Liver (tissue), 9 donors: ENCODE measurements around the gene INSR. TPM values are rescaled to one million over a fixed set of nuclear protein-coding genes. Genes with fewer than 3 reads are reported as not detected.
A peak's percentile ranks its signal among the peaks of the same experiment; 100 is the strongest.

ENCODE experiments used
- DNase-seq: peaks from one replicate; pipeline ENCODE4 v3.0.0-alpha.2; 2017; ENCODE audit warnings: low spot score
- H3K27ac ChIP-seq, 2 donors: one replicate each; pipeline ENCODE4 v1.7.0; 2013; ENCODE audit warnings: inconsistent platforms in 2 of 2, low read length in 2 of 2, control low read depth in 1 of 2, low read depth in 1 of 2, mild to moderate bottlenecking in 1 of 2
- H3K27me3 ChIP-seq, 4 donors: one replicate each; pipeline versions ENCODE4 v1.6.1 to v1.7.0; 2013; ENCODE audit warnings: low read length in 3 of 4, inconsistent platforms in 1 of 4, mild to moderate bottlenecking in 1 of 4, moderate library complexity in 1 of 4; ENCODE audit not compliant: control insufficient read depth in 4 of 4, insufficient read depth in 4 of 4
- H3K36me3 ChIP-seq, 4 donors: one replicate each; pipeline versions ENCODE4 v1.6.1 to v1.7.0; 2013; ENCODE audit warnings: low read length in 3 of 4, mild to moderate bottlenecking in 3 of 4, low read depth in 1 of 4, moderate library complexity in 1 of 4; ENCODE audit not compliant: control insufficient read depth in 4 of 4, insufficient read depth in 3 of 4
- H3K4me1 ChIP-seq, 4 donors: one replicate each; pipeline versions ENCODE4 v1.6.1 to v1.7.0; 2013; ENCODE audit warnings: low read length in 3 of 4, mild to moderate bottlenecking in 3 of 4, moderate library complexity in 1 of 4; ENCODE audit not compliant: control insufficient read depth in 4 of 4, insufficient read depth in 4 of 4
- H3K4me3 ChIP-seq, 3 donors: one replicate each; pipeline versions ENCODE4 v1.6.1 to v1.7.0; 2013; ENCODE audit warnings: low read length in 3 of 3, control low read depth in 1 of 3, low read depth in 1 of 3, mild to moderate bottlenecking in 1 of 3
- H3K9ac ChIP-seq, 2 donors: one replicate each; pipeline ENCODE4 v1.7.0; 2013; ENCODE audit warnings: low read length in 2 of 2, mild to moderate bottlenecking in 2 of 2, moderate library complexity in 2 of 2, control low read depth in 1 of 2, low read depth in 1 of 2
- H3K9me3 ChIP-seq, 4 donors: one replicate each; pipeline versions ENCODE4 v1.6.1 to v1.7.0; 2013; ENCODE audit warnings: low read length in 3 of 4; ENCODE audit not compliant: control insufficient read depth in 4 of 4
- EGR1 ChIP-seq, 2 donors: IDR thresholded peaks; 2 replicates each; pipeline ENCODE4 v1.6.1; 2016 to 2018; ENCODE audit warnings: antibody characterized with exemption in 2 of 2, low read depth in 2 of 2
- FOXA1 ChIP-seq: IDR thresholded peaks from 2 replicates; pipeline ENCODE4 v1.6.1; 2016; ENCODE audit warnings: antibody characterized with exemption
- FOXA2 ChIP-seq: IDR thresholded peaks from 2 replicates; pipeline ENCODE4 v1.6.1; 2016; ENCODE audit warnings: antibody characterized with exemption
- GABPA ChIP-seq, 2 donors: IDR thresholded peaks in 1 of 2; conservative IDR thresholded peaks in 1 of 2; 2 replicates each; pipeline ENCODE4 v1.6.1; 2016; ENCODE audit warnings: antibody characterized with exemption in 2 of 2, mild to moderate bottlenecking in 1 of 2, moderate library complexity in 1 of 2
- HNF4A ChIP-seq, 2 donors: conservative IDR thresholded peaks; 2 replicates each; pipeline ENCODE4 v1.6.1; 2016; ENCODE audit warnings: antibody characterized with exemption in 2 of 2, mild to moderate bottlenecking in 2 of 2
- HNF4G ChIP-seq: IDR thresholded peaks from 2 replicates; pipeline ENCODE4 v1.6.1; 2016; ENCODE audit warnings: antibody characterized with exemption
- JUND ChIP-seq, 2 donors: IDR thresholded peaks; 2 replicates each; pipeline ENCODE4 v1.6.1; 2016; ENCODE audit warnings: antibody characterized with exemption in 2 of 2
- MAX ChIP-seq: IDR thresholded peaks from 2 replicates; pipeline ENCODE4 v1.6.1; 2016; ENCODE audit warnings: antibody characterized with exemption
- NR2F2 ChIP-seq: IDR thresholded peaks from 2 replicates; pipeline ENCODE4 v1.6.1; 2016; ENCODE audit warnings: antibody characterized with exemption
- RAD21 ChIP-seq, 2 donors: IDR thresholded peaks; 2 replicates each; pipeline ENCODE4 v1.6.1; 2016; ENCODE audit warnings: antibody characterized with exemption in 2 of 2, mild to moderate bottlenecking in 2 of 2
- RXRA ChIP-seq, 2 donors: IDR thresholded peaks; 2 replicates each; pipeline ENCODE4 v1.6.1; 2017 to 2018; ENCODE audit warnings: antibody characterized with exemption in 2 of 2, mild to moderate bottlenecking in 1 of 2
- SP1 ChIP-seq: IDR thresholded peaks from 2 replicates; pipeline ENCODE4 v1.6.1; 2018; ENCODE audit warnings: antibody characterized with exemption, mild to moderate bottlenecking
- YY1 ChIP-seq: IDR thresholded peaks from 2 replicates; pipeline ENCODE4 v1.6.1; 2016; ENCODE audit warnings: antibody characterized with exemption, mild to moderate bottlenecking
- WGBS: extraction: QIAGEN DNeasy Blood & Tissue Kit; methylation state at CpG from one replicate; pipeline ENCODE4 v1.1.7; 2013; 5-methylcytosine and 5-hydroxymethylcytosine counted together
- polyA plus RNA-seq, 2 donors: library from polyadenylated mRNA; stranded (reverse) in 1 of 2; unstranded in 1 of 2; fragments of 200-250 nt in 1 of 2; fragments of >200 nt in 1 of 2; fragmentation: Nextera tagmentation in 1 of 2; extraction: Ambion mirVana in 1 of 2; gene quantifications; one replicate each; pipeline versions ENCODE4 v1.2.1 to v1.2.3, GENCODE V29; 2013 to 2015
- total RNA-seq, 2 donors: library from RNA; depleted of rRNA; stranded (reverse); fragments of >200 nt; gene quantifications; one replicate each; pipeline ENCODE4 v1.2.3, GENCODE V29; 2014
- TF ChIP-seq, protein P1 (sequence below): fragments of 150-350 bp; IDR thresholded peaks from 2 replicates; pipeline ENCODE4 v1.5.1; 2017; ENCODE audit warnings: improper control_type of control experiment, low read depth, low read length; ENCODE audit not compliant: missing input control
- TF ChIP-seq, protein P2 (sequence below): IDR thresholded peaks from 2 replicates; pipeline ENCODE4 v1.6.1; 2016; ENCODE audit warnings: antibody characterized with exemption
- TF ChIP-seq, protein P3 (sequence below): IDR thresholded peaks from 2 replicates; pipeline ENCODE4 v1.6.1; 2016; ENCODE audit warnings: antibody characterized with exemption, mild to moderate bottlenecking
- donor health status: healthy.
- donor health status: healthy.
- donor health status: healthy.
- donor health status: healthy.
- donor health status: healthy.

Gene INSR
- total and polyA plus RNA-seq, 4 donors, result 16.5 to 97.5 (median 50.8) TPM

GRCh38 chr19:7292352-7292949, 1.8 kb downstream of the INSR start:
- no peaks in the 10 kb centered on the region for H3K9me3 ChIP-seq
- peak overlapping the region; percentile 58 to 97 (median 71) for H3K4me3 ChIP-seq
- peak overlapping the region; percentile 68 to 72 for H3K9ac ChIP-seq
- H3K4me1 ChIP-seq, result peaks cover 8 to 43% (median 32%) of the 10 kb centered on the region in 4 donors
- no peaks in the 10 kb centered on the region for H3K27me3 ChIP-seq
- TF ChIP-seq YY1, result no peak
- TF ChIP-seq RAD21 (IDR thresholded peaks at IDR 0.05), result no peak
- TF ChIP-seq, protein P1, sequence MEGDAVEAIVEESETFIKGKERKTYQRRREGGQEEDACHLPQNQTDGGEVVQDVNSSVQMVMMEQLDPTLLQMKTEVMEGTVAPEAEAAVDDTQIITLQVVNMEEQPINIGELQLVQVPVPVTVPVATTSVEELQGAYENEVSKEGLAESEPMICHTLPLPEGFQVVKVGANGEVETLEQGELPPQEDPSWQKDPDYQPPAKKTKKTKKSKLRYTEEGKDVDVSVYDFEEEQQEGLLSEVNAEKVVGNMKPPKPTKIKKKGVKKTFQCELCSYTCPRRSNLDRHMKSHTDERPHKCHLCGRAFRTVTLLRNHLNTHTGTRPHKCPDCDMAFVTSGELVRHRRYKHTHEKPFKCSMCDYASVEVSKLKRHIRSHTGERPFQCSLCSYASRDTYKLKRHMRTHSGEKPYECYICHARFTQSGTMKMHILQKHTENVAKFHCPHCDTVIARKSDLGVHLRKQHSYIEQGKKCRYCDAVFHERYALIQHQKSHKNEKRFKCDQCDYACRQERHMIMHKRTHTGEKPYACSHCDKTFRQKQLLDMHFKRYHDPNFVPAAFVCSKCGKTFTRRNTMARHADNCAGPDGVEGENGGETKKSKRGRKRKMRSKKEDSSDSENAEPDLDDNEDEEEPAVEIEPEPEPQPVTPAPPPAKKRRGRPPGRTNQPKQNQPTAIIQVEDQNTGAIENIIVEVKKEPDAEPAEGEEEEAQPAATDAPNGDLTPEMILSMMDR, result no peak
- no peak for TF ChIP-seq FOXA2
- no peak for TF ChIP-seq RXRA (IDR thresholded peaks at IDR 0.05)
- TF ChIP-seq, protein P2, sequence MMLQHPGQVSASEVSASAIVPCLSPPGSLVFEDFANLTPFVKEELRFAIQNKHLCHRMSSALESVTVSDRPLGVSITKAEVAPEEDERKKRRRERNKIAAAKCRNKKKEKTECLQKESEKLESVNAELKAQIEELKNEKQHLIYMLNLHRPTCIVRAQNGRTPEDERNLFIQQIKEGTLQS, result no peak
- TF ChIP-seq, protein P3, sequence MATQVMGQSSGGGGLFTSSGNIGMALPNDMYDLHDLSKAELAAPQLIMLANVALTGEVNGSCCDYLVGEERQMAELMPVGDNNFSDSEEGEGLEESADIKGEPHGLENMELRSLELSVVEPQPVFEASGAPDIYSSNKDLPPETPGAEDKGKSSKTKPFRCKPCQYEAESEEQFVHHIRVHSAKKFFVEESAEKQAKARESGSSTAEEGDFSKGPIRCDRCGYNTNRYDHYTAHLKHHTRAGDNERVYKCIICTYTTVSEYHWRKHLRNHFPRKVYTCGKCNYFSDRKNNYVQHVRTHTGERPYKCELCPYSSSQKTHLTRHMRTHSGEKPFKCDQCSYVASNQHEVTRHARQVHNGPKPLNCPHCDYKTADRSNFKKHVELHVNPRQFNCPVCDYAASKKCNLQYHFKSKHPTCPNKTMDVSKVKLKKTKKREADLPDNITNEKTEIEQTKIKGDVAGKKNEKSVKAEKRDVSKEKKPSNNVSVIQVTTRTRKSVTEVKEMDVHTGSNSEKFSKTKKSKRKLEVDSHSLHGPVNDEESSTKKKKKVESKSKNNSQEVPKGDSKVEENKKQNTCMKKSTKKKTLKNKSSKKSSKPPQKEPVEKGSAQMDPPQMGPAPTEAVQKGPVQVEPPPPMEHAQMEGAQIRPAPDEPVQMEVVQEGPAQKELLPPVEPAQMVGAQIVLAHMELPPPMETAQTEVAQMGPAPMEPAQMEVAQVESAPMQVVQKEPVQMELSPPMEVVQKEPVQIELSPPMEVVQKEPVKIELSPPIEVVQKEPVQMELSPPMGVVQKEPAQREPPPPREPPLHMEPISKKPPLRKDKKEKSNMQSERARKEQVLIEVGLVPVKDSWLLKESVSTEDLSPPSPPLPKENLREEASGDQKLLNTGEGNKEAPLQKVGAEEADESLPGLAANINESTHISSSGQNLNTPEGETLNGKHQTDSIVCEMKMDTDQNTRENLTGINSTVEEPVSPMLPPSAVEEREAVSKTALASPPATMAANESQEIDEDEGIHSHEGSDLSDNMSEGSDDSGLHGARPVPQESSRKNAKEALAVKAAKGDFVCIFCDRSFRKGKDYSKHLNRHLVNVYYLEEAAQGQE, result no peak
- TF ChIP-seq HNF4A (conservative IDR thresholded peaks at IDR 0.05), result no peak
- no peak for TF ChIP-seq SP1
- TF ChIP-seq EGR1 (IDR thresholded peaks at IDR 0.05; ENCODE audit: low read depth in 2 of 2), result no peak
- TF ChIP-seq FOXA1, result no peak
- TF ChIP-seq NR2F2, result no peak
- no peak for TF ChIP-seq JUND (IDR thresholded peaks at IDR 0.05)
- no peaks in the 10 kb centered on the region for H3K36me3 ChIP-seq
- H3K27ac ChIP-seq, result peak overlapping the region; percentile 95
- DNase-seq, result no peak
- WGBS, result 62% methylated on average over 12 of the region's 12 CpGs

GRCh38 chr19:7288977-7289376, 5.2 kb downstream of the INSR start:
- no peak for TF ChIP-seq SP1
- TF ChIP-seq, protein P3, result no peak
- no peak for TF ChIP-seq MAX
- no peak for TF ChIP-seq YY1
- no peak for TF ChIP-seq JUND (IDR thresholded peaks at IDR 0.05)
- no peak for TF ChIP-seq NR2F2
- no peak for TF ChIP-seq GABPA (IDR thresholded peaks at IDR 0.05 in 1 of 2, conservative IDR thresholded peaks at IDR 0.05 in 1 of 2)
- TF ChIP-seq HNF4A (conservative IDR thresholded peaks at IDR 0.05), result no peak
- TF ChIP-seq FOXA2, result no peak
- no peak for TF ChIP-seq RAD21 (IDR thresholded peaks at IDR 0.05)
- TF ChIP-seq HNF4G, result no peak
- TF ChIP-seq, protein P2, result no peak
- no peak overlapping the region for H3K9ac ChIP-seq

More at GRCh38 chr19:7288977-7289376, 5.2 kb downstream of the INSR start:
- H3K27me3 ChIP-seq, result no peaks in the 10 kb centered on the region
- whole genome bisulfite sequencing, result 65% methylated on average over 6 of the region's 6 CpGs
- H3K4me3 ChIP-seq, result no peak overlapping the region
- peaks cover 6 to 36% (median 23%) of the 10 kb centered on the region in 4 donors for H3K4me1 ChIP-seq
- no peaks in the 10 kb centered on the region for H3K9me3 ChIP-seq
- H3K27ac ChIP-seq, result peak overlapping the region in 1 of 2 donors; percentile 20
- peaks cover 0 to 2% (median 0%) of the 10 kb centered on the region in 4 donors for H3K36me3 ChIP-seq
- DNase-seq, result no peak
